ENCODE data around the gene OR10A4.

DNA sequence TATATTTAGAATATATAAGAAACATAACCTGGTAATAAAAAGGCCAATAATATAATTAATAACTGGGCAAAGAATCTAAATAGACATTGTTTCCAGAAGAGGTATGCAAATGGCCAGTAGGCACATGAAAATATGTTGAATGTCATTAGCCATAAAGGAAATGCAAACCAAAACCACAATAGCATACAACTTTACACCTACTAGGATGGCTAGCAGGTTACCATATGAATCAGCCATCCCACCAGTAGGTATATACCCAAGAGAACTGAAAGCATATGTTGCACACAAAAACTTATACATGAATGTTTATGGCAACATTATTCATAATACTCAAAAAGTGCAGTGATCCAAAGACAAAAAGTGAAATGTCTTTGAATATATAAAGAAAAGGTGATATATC, 18.6 kb downstream of the OR10A4 start:
- TF ChIP-seq EZH2phosphoT487 (IDR thresholded peaks at IDR 0.05; ENCODE audit: low read length) (no peak), EZH2 (optimal IDR thresholded peaks at IDR 0.05; ENCODE audit: low read depth, low read length) (no peak)
- TF ChIP-seq, protein P1, sequence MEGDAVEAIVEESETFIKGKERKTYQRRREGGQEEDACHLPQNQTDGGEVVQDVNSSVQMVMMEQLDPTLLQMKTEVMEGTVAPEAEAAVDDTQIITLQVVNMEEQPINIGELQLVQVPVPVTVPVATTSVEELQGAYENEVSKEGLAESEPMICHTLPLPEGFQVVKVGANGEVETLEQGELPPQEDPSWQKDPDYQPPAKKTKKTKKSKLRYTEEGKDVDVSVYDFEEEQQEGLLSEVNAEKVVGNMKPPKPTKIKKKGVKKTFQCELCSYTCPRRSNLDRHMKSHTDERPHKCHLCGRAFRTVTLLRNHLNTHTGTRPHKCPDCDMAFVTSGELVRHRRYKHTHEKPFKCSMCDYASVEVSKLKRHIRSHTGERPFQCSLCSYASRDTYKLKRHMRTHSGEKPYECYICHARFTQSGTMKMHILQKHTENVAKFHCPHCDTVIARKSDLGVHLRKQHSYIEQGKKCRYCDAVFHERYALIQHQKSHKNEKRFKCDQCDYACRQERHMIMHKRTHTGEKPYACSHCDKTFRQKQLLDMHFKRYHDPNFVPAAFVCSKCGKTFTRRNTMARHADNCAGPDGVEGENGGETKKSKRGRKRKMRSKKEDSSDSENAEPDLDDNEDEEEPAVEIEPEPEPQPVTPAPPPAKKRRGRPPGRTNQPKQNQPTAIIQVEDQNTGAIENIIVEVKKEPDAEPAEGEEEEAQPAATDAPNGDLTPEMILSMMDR (IDR thresholded peaks at IDR 0.05; ENCODE audit: low read length), result no peak
